Midbrain (tissue), 1 donor: ENCODE measurements around the gene SEMA4D.

Experiments
- DNase-seq: peaks from one replicate; lab custom pipeline; 2025; lab: John Stamatoyannopoulos, UW

Gene SEMA4D

GRCh38 chr9:89529243-89530035, 31.5 kb upstream of the SEMA4D start:
- peak; percentile 65 for DNase-seq

- DNase-seq, result no peak
These were observed 30.6 kb upstream of the SEMA4D start for GRCh38 chr9:89528540-89528939.

GRCh38 chr9:89528131-89528530, 30.2 kb upstream of the SEMA4D start:
- DNase-seq, result no peak

GRCh38 chr9:89527084-89527483, 29.2 kb upstream of the SEMA4D start:
- DNase-seq, result peak; percentile 25

- no peak for DNase-seq
These were observed 28.8 kb upstream of the SEMA4D start for GRCh38 chr9:89526667-89527066.

GRCh38 chr9:89525446-89526374, 27.8 kb upstream of the SEMA4D start:
- no peak for DNase-seq

GRCh38 chr9:89524963-89525362, 27.1 kb upstream of the SEMA4D start:
- no peak for DNase-seq

- DNase-seq, result no peak
These were observed 26.0 kb upstream of the SEMA4D start for GRCh38 chr9:89523948-89524347.

- DNase-seq, result no peak
These were observed 25.0 kb upstream of the SEMA4D start for GRCh38 chr9:89522959-89523285.

GRCh38 chr9:89522261-89522958, 24.5 kb upstream of the SEMA4D start:
- DNase-seq, result no peak

- no peak for DNase-seq
These were observed 21.5 kb upstream of the SEMA4D start for GRCh38 chr9:89519366-89519805.

GRCh38 chr9:89518466-89519365, 20.8 kb upstream of the SEMA4D start:
- DNase-seq, result no peak

- DNase-seq, result no peak
These were observed 17.5 kb upstream of the SEMA4D start for GRCh38 chr9:89515416-89515815.

GRCh38 chr9:89514956-89515355, 17.0 kb upstream of the SEMA4D start:
- no peak for DNase-seq

- DNase-seq, result no peak
These were observed 16.4 kb upstream of the SEMA4D start for GRCh38 chr9:89514337-89514736.

- no peak for DNase-seq
These were observed 15.9 kb upstream of the SEMA4D start for GRCh38 chr9:89513837-89514236.

GRCh38 chr9:89512382-89512781, 14.5 kb upstream of the SEMA4D start:
- DNase-seq, result no peak

- no peak for DNase-seq
These were observed 11.2 kb upstream of the SEMA4D start for GRCh38 chr9:89508951-89509615.

- no peak for DNase-seq
These were observed 8.0 kb upstream of the SEMA4D start for GRCh38 chr9:89505911-89506310.

- no peak for DNase-seq
These were observed 7.1 kb upstream of the SEMA4D start for GRCh38 chr9:89505048-89505447.

GRCh38 chr9:89502671-89503070, 4.8 kb upstream of the SEMA4D start:
- no peak for DNase-seq
